ENCODE results near the gene CDIP1.

DNA sequence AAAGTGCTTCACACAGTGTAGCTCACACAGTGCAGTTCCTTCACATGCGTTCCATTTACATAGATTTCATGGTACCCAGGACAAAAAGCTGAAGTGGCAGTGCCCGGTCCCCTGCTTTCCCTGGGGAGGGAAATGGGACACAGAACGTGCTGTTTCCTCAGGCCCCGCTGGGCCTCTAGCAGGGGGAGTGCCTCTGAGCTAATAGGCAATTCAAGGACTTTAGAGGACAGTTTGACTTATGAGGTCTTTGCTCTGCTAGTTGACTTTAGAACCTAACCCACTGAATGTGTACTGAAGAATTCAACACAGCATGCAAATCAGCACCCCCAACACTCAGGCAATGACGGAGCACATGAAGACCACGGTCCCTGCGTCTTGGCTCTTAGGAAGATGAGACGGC is 6.8 kb downstream of the CDIP1 start:
- TF ChIP-seq, protein P1, sequence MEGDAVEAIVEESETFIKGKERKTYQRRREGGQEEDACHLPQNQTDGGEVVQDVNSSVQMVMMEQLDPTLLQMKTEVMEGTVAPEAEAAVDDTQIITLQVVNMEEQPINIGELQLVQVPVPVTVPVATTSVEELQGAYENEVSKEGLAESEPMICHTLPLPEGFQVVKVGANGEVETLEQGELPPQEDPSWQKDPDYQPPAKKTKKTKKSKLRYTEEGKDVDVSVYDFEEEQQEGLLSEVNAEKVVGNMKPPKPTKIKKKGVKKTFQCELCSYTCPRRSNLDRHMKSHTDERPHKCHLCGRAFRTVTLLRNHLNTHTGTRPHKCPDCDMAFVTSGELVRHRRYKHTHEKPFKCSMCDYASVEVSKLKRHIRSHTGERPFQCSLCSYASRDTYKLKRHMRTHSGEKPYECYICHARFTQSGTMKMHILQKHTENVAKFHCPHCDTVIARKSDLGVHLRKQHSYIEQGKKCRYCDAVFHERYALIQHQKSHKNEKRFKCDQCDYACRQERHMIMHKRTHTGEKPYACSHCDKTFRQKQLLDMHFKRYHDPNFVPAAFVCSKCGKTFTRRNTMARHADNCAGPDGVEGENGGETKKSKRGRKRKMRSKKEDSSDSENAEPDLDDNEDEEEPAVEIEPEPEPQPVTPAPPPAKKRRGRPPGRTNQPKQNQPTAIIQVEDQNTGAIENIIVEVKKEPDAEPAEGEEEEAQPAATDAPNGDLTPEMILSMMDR (IDR thresholded peaks at IDR 0.05; ENCODE audit: low read depth, low read length, poor library complexity, severe bottlenecking): no peak
- TF ChIP-seq EZH2phosphoT487 (IDR thresholded peaks at IDR 0.05; ENCODE audit: borderline replicate concordance, low read length): no peak

Data from DOHH2 (cell line).